Smooth muscle cell (in vitro differentiated cells): Measurements from ENCODE around the gene B3GNT2. TPM values are rescaled to one million over a fixed set of nuclear protein-coding genes. Genes with fewer than 3 reads are reported as not detected.

Experiments used
- DNase-seq: peaks from one replicate; lab custom pipeline; 2025; ENCODE audit not compliant: unreplicated experiment; lab: John Stamatoyannopoulos, UW
- H2AFZ ChIP-seq: fragments of 200-600 bp; sonication (generic); 2 replicates; pipeline ENCODE4 v1.6.0; 2016; ENCODE audit warnings: antibody characterized with exemption, low read depth, mild to moderate bottlenecking
- H3F3A ChIP-seq: fragments of 200-600 bp; sonication (generic); 2 replicates; pipeline ENCODE4 v1.6.0; 2017; ENCODE audit warnings: antibody characterized with exemption, low read depth
- H3K27ac ChIP-seq: fragments of 200-600 bp; sonication (generic); 2 replicates; pipeline ENCODE4 v1.5.1; 2016; ENCODE audit warnings: low read depth, mild to moderate bottlenecking
- H3K27me3 ChIP-seq: fragments of 200-600 bp; sonication (generic); 2 replicates; pipeline ENCODE4 v1.6.1; 2016; ENCODE audit warnings: low read depth, mild to moderate bottlenecking
- H3K36me3 ChIP-seq: fragments of 200-600 bp; sonication (generic); 2 replicates; pipeline ENCODE4 v1.5.1; 2016; ENCODE audit warnings: low read depth
- H3K4me1 ChIP-seq: fragments of 200-600 bp; sonication (generic); 2 replicates; pipeline ENCODE4 v1.5.1; 2016; ENCODE audit warnings: low read depth
- H3K4me2 ChIP-seq: fragments of 200-600 bp; sonication (generic); 2 replicates; pipeline ENCODE4 v1.6.0; 2016; ENCODE audit warnings: mild to moderate bottlenecking
- H3K4me3 ChIP-seq: fragments of 200-600 bp; sonication (generic); 2 replicates; pipeline ENCODE4 v1.5.1; 2016; ENCODE audit warnings: mild to moderate bottlenecking
- H3K79me2 ChIP-seq: fragments of 200-600 bp; sonication (generic); 2 replicates; pipeline ENCODE4 v1.6.0; 2016; ENCODE audit warnings: low read depth, mild to moderate bottlenecking
- H3K9ac ChIP-seq: fragments of 200-600 bp; sonication (generic); 2 replicates; pipeline ENCODE4 v1.6.0; 2016; ENCODE audit warnings: low read depth
- H3K9me3 ChIP-seq: fragments of 200-600 bp; sonication (generic); replicated peaks from 2 replicates; pipeline ENCODE4 v1.5.1; 2016; ENCODE audit warnings: low read depth
- H4K20me1 ChIP-seq: fragments of 200-600 bp; sonication (generic); 2 replicates; pipeline ENCODE4 v1.6.0; 2016; ENCODE audit warnings: low read depth
- CTCF ChIP-seq: fragments of 200-600 bp; sonication (generic); IDR thresholded peaks from 2 replicates; pipeline ENCODE4 v1.5.1; 2017; ENCODE audit warnings: borderline replicate concordance, mild to moderate bottlenecking, antibody characterized with exemption; ENCODE audit not compliant: insufficient read depth, poor library complexity, severe bottlenecking
- WGBS: methylation state at CpG from one replicate; pipeline ENCODE4 v1.1.7; 2016; ENCODE audit warnings: low lambda C conversion rate; 5-methylcytosine and 5-hydroxymethylcytosine counted together
- polyA plus RNA-seq: library from polyadenylated mRNA; unstranded; fragments of >200 nt; fragmentation: Nextera tagmentation; extraction: Ambion mirVana; gene quantifications from 2 replicates; pipeline ENCODE4 v1.2.1, GENCODE V29; 2016
- total RNA-seq: library from RNA; depleted of rRNA; stranded (reverse); fragments of >200 nt; gene quantifications from 2 replicates; pipeline ENCODE4 v1.2.3, GENCODE V29; 2014

The B3GNT2 gene
- total and polyA plus RNA-seq, 2 experiments from 2014 or later, result 16.5 to 29.3 TPM

- H3F3A ChIP-seq, result no peaks in the 10 kb centered on the region
- H3K9ac ChIP-seq, result no peak overlapping the region
- no peak overlapping the region for H2AFZ ChIP-seq
- H3K27me3 ChIP-seq, result no peaks in the 10 kb centered on the region
- WGBS, result 93% methylated on average over 10 of the region's 10 CpGs
- no peak for TF ChIP-seq CTCF
- no peaks in the 10 kb centered on the region for H3K4me1 ChIP-seq
- H3K9me3 ChIP-seq, result no peaks in the 10 kb centered on the region
- H3K79me2 ChIP-seq, result peaks cover 98% of the 10 kb centered on the region
- H3K36me3 ChIP-seq, result no peaks in the 10 kb centered on the region
- H4K20me1 ChIP-seq, result peaks cover 89% of the 10 kb centered on the region
- no peak overlapping the region for H3K4me3 ChIP-seq
- no peak overlapping the region for H3K4me2 ChIP-seq
- DNase-seq, result no peak
- no peak overlapping the region for H3K27ac ChIP-seq
These were observed 11.6 kb downstream of the B3GNT2 start for GRCh38 chr2:62207491-62207890.

- TF ChIP-seq CTCF, result no peak
- Histone ChIP-seq H3K4me1 (no peaks in the 10 kb centered on the region), H3K4me2 (no peak overlapping the region), H3K36me3 (no peaks in the 10 kb centered on the region), H4K20me1 (peaks cover 89% of the 10 kb centered on the region), H3K27ac (no peak overlapping the region), H3K79me2 (peaks cover 98% of the 10 kb centered on the region), H3K27me3 (no peaks in the 10 kb centered on the region), H3F3A (no peaks in the 10 kb centered on the region), H2AFZ (no peak overlapping the region), H3K9ac (no peak overlapping the region), H3K4me3 (no peak overlapping the region), H3K9me3 (no peaks in the 10 kb centered on the region)
- no peak for DNase-seq
- 90% methylated on average over 4 of the region's 4 CpGs for WGBS
These were observed 12.3 kb downstream of the B3GNT2 start for GRCh38 chr2:62208074-62208757.

GRCh38 chr2:62208758-62209114 lies 12.8 kb downstream of the B3GNT2 start:
- Histone ChIP-seq H3K36me3 (no peaks in the 10 kb centered on the region), H3K4me3 (no peak overlapping the region), H3K9ac (no peak overlapping the region), H3K4me2 (no peak overlapping the region), H3K4me1 (no peaks in the 10 kb centered on the region), H3K27ac (no peak overlapping the region), H4K20me1 (peaks cover 88% of the 10 kb centered on the region), H3F3A (no peaks in the 10 kb centered on the region), H2AFZ (no peak overlapping the region), H3K9me3 (no peaks in the 10 kb centered on the region), H3K27me3 (no peaks in the 10 kb centered on the region), H3K79me2 (peaks cover 96% of the 10 kb centered on the region)
- TF ChIP-seq CTCF, result no peak
- WGBS, result 98% methylated on average over 5 of the region's 5 CpGs
- DNase-seq, result no peak

GRCh38 chr2:62209427-62209991 lies 13.6 kb downstream of the B3GNT2 start:
- no peak overlapping the region for H3K9ac ChIP-seq
- no peak for DNase-seq
- no peaks in the 10 kb centered on the region for H3K9me3 ChIP-seq
- H4K20me1 ChIP-seq, result peaks cover 88% of the 10 kb centered on the region
- H3F3A ChIP-seq, result peaks cover 1% of the 10 kb centered on the region
- no peaks in the 10 kb centered on the region for H3K27me3 ChIP-seq
- H3K79me2 ChIP-seq, result peaks cover 96% of the 10 kb centered on the region
- no peak overlapping the region for H3K4me3 ChIP-seq
- no peak overlapping the region for H3K4me2 ChIP-seq
- H2AFZ ChIP-seq, result no peak overlapping the region
- no peaks in the 10 kb centered on the region for H3K4me1 ChIP-seq
- no peak overlapping the region for H3K27ac ChIP-seq
- 85% methylated on average over 8 of the region's 8 CpGs for WGBS
- H3K36me3 ChIP-seq, result no peaks in the 10 kb centered on the region
- no peak for TF ChIP-seq CTCF
